ENCODE measurements around the gene THY1. TPM values are rescaled to one million over a fixed set of nuclear protein-coding genes. Genes with fewer than 3 reads are reported as not detected.
"Not testable (repeated sequence)": the region's sequence is repeated elsewhere in the genome, so short reads cannot be mapped to it uniquely, and the experiment has no call there.

The THY1 gene
- total RNA-seq, 1 experiment from 2014 or later = 193 TPM

DNA sequence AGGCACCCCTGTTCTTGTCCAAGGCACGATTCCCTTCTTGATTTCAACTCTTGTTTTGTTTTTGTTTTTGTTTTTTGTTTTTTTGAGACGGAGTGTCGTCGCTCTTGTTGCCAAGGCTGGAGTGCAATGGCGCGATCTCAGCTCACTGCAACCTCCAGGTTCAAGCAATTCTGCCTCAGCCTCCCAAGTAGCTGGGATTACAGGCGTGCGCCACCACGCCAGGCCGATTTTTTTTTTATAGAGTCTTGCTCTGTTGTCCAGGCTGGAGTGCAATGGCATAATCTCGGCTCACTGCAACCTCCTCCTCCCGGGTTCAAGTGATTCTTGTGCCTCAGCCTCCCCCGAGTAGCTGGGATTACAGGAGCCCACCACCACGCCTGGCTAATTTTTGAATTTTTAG is 40.5 kb downstream of the THY1 start:
- DNase-seq (ENCODE audit: low spot score) = not testable (repeated sequence)

- no peak for DNase-seq (ENCODE audit: low spot score)
Measured at GRCh38 chr11:119382101-119382500, 40.9 kb downstream of the THY1 start.

DNA sequence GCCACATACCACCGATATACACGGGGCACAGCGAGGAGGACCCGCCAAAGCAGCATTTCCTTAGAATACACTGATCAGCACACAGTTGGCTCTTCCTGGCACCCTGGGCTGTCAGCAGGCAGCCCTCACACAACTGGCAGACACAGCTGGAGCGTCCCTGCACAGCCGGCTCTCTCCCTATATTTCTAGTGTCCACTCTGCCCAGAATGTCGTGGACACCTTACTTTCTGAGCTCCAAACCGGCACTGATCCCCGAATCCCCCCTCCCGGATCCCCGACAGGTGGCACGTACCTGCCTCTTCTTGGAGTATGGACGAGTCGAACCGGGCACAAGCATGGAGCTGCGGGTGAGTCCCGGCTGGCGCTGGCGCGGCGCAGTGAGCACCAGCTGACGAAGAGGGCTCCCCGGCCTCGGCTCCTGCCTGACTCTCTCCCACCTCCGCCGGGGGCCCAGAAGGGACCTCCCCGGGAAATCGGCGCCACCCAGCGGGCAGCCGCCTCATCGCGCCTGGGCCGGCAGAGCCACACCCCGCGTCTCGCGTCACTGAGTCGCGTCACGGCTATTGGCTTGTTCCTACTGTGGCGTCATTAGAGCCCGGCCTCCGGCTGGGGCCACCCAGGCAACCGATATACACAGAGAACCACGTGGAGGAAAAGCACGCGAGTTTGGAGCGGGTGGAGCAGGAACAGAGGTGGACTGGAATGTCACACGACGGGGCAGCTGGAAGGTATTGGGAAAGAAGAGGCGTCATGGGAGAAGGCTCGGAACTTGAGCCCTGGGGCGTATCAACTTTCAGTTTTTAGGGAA is 41.6 kb downstream of the THY1 start, which contains the start of gene USP2:
USP2 (minus strand) TSS at position 510 of the 808 bp plus-strand sequence. CDS start 8,210 bp downstream, outside the sequence.
- DNase-seq (ENCODE audit: low spot score) = peak; percentile 92

DNA sequence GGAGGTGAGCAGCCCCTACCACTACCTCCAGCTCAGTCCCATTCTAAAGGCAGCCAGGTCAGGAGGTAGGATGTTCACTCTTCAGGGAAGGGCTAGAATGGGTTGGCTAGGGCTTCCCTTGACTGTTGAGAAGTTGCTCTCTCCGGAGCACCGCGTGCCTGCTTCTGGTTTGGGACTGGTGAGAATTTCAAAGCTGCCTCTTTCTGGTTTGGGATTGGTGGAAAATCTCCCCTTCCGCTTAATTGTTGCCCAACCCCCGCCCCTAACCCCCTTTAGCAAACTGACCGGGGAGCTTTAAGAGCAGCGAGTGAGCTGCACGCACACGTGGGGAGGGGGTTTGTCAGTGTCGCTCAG is 42.2 kb downstream of the THY1 start:
- no peak for DNase-seq (ENCODE audit: low spot score)

DNA sequence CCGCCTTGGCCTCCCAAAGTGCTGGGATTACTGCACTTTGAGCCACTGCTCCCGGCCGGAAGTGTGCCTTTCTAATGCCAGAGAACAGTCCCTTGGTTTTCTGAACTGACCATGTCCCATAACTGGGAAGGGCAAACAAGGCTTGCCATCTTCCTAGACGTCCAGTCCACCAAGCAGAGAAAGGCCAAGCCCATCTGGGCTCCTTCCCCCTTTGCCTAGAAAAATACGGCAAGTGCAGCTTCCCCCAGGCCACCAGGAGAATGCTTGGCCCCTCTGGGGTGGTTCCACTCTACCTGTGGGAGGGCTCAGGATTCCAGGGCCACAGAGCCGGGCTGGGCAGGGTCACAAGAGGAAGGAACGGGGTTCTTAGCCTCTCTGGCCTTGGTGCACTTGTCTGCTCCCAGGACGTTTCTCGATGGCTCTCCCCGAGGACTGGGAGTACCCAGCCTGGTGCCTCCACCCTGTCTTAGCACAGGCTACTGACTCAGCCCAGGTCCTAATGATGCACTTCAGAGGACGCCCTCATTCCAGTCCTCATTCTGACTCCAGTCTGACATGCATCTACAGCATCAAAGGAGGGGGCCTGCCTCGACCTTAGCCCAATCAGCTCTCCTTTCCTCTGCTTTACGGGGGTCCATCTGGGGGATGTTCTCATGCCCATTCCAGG is 42.7 kb downstream of the THY1 start:
- DNase-seq (ENCODE audit: low spot score) = no peak

GRCh38 chr11:119378851-119379465 is 44.0 kb downstream of the THY1 start:
- no peak for DNase-seq (ENCODE audit: low spot score)

GRCh38 chr11:119377961-119378667 is 44.9 kb downstream of the THY1 start:
- no peak for DNase-seq (ENCODE audit: low spot score)

- no peak for DNase-seq (ENCODE audit: low spot score)
Measured at GRCh38 chr11:119377112-119377901, 45.7 kb downstream of the THY1 start.

- no peak for DNase-seq (ENCODE audit: low spot score)
Measured at GRCh38 chr11:119376197-119376847, 46.6 kb downstream of the THY1 start.

DNA sequence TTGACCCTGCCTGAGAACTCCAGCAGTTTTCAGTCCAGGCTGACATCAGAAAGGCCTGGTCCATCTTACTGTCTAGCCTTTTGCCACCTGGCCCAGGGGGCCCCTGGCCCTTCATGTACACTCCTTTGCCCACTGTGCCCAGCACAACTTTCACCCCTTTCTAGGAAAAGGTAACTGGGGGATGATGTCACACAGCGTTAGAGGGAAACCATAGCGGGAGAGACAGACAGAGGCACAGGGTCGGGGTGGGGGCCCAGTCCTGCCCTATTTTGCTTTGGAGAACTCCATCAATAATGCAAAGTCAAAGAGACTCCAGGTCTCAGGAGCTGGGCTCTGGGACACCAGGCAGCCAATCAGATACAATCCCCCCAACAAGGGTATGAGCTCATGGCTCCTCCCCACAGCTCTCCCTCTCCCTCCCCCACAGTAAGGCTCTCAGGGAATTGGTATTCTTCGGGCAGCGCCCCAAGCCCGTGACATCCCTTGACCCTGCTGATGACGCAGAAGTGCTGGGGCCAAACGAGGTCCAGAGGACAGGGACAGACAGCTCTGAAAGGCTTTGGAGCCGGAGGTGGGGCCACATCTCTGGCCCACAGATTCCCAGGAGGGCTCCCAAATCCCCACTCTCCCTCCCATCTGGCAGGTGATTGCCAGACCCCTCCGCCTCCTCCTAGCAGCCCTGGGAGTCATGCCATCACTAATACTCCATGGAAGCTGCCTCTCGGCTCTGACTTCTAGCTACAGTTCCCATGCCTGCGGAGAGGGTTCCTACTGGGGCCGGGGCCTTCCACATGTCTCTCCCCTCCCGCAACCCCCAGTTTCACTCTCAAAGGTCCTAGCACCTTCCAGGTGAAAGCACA is 47.4 kb downstream of the THY1 start:
- no peak for DNase-seq (ENCODE audit: low spot score)

DNA sequence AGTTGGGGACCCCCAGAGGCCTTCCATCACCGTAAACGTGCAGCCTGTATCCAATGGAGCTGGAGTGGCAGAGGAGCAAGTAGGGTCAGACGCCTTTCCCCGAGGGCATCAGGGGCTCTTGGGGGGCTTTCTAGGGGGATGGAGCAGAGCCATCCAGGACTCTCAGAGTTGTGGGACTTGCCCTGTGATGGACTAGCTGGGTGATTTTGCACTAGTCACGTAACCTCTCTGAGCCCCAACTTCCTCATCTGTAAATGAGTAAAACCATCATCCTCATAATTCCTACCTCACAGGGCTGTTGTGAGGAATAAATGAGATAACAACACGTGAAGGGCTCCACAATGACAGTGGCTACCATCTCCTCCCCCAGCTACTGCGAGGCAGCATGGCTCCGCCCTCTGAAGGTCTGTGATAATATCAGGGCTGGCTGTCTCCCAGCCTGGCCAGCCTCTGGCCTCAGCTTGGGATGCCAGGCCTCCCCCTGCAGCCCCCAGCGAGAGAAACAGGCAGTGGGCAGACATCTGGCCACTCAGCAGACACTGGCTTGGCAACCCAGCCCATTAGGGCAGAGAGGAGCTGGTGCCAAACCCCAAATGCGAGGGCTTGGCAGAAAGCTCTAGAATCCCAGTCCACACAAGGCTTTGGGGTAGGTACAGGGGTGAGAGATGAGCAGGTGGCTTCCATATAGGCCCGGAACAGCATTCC is 48.2 kb downstream of the THY1 start:
- no peak for DNase-seq (ENCODE audit: low spot score)

- DNase-seq (ENCODE audit: low spot score) = peak; percentile 57
Measured at GRCh38 chr11:119373921-119374631, 48.9 kb downstream of the THY1 start.

- no peak for DNase-seq (ENCODE audit: low spot score)
Measured at GRCh38 chr11:119373059-119373920, 49.7 kb downstream of the THY1 start.

- no peak for DNase-seq (ENCODE audit: low spot score)
Measured at GRCh38 chr11:119372260-119373058, 50.5 kb downstream of the THY1 start.

DNA sequence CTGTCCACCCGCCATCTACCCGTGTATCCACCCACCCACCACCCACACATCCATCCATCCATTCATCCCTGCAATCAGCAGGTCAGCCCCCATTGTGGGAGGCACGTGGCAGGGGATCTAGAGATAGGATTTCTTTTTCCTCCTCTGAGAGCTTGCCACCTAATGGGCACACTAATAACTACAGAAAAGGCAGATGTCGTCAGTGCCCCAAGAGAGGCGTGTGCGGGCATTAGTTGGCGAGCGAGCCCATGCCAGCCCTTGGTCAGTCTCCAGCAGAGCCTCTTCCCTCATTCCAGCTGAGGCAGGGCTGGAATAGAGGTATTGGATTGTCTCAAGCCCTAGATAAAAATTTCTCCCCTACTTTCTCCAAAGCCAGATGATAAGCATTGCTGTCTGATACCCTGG is 51.2 kb downstream of the THY1 start:
- DNase-seq (ENCODE audit: low spot score) = peak; percentile 60

DNA sequence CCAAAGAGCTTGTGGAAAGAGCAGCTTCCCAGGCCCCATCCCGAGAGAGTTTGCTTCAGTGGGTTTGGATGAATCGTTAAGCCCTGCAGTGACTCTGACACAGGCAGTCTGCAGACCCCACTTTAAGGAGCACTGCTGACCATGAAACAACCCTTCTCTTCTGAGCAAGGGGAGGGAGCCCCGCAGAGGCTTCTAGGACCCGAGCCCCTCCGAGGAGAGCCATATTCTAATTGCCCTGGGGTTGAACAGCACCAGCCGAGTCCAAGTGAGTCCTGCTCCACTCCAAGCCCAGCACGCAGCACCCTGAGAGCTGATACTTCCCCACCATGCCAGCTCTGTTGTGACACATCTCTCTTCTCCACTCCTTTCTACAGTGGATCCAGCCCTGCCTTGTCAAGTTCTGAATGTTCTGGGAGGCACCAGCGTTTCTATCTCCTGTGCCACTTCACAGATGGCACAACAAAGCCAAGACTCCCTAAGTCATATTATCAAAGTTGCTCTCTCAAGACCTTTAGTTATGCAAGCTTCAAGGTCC is 51.8 kb downstream of the THY1 start:
- DNase-seq (ENCODE audit: low spot score) = no peak
